Activated CD8-positive, alpha-beta T cell treated with anti-CD3 and anti-CD28 coated beads for 36 hours (primary cell): Measurements from ENCODE around the gene JAG1. TPM values are rescaled to one million over a fixed set of nuclear protein-coding genes. Genes with fewer than 3 reads are reported as not detected.

Source experiments
- ATAC-seq: fragments of 200-7000 bp; cut with Tn5 transposase; one replicate; pipeline ENCODE4 v1.10.0; 2021; ENCODE audit warnings: mild to moderate bottlenecking, moderate library complexity
- CTCF ChIA-PET: fragments of 350-600 bp; sonication (Branson Sonifier 250); formaldehyde crosslinking; loops from one replicate; lab custom pipeline; 2021; ENCODE audit warnings: antibody characterized with exemption; lab: Charles Lee
- POLR2A ChIA-PET: fragments of 350-600 bp; sonication (Branson Sonifier 250); formaldehyde crosslinking; loops from one replicate; lab custom pipeline; 2021; ENCODE audit warnings: antibody characterized with exemption; lab: Charles Lee
- DNase-seq: peaks from one replicate; pipeline ENCODE4 v3.0.0-alpha.2; 2020
- H3K27ac Mint-ChIP-seq: one replicate; pipeline ENCODE4 v1.8.0; 2021; ENCODE audit warnings: mild to moderate bottlenecking, mixed read lengths
- H3K27me3 Mint-ChIP-seq: one replicate; pipeline ENCODE4 v1.8.0; 2021; ENCODE audit warnings: mixed read lengths
- H3K36me3 Mint-ChIP-seq: one replicate; pipeline ENCODE4 v1.8.0; 2021; ENCODE audit warnings: low read depth, mixed read lengths
- H3K4me1 Mint-ChIP-seq: one replicate; pipeline ENCODE4 v1.8.0; 2021; ENCODE audit warnings: low read depth, mixed read lengths
- H3K4me3 Mint-ChIP-seq: one replicate; pipeline ENCODE4 v1.8.0; 2021; ENCODE audit warnings: mild to moderate bottlenecking, moderate library complexity, mixed read lengths
- H3K9me3 Mint-ChIP-seq: one replicate; pipeline ENCODE4 v1.8.0; 2021; ENCODE audit warnings: mixed read lengths
- CTCF ChIP-seq: fragments of 200-600 bp; IDR thresholded peaks from one replicate; pipeline ENCODE4 v1.8.0; 2022; ENCODE audit warnings: antibody characterized with exemption, mild to moderate bottlenecking
- intact Hi-C: fragments of 100-400 bp; cut with micrococcal nuclease; formaldehyde crosslinking; loops from one replicate; pipeline ENCODE4 v1.10.0; 2022
- total RNA-seq, 2 experiments: library from RNA; stranded (reverse); gene quantifications; one replicate each; pipeline ENCODE4 v1.2.3, GENCODE V29; 2021

Gene JAG1
- total RNA-seq, 2 experiments from 2014 or later, result 0.41 to 0.58 TPM

- no peak overlapping the region for H3K4me3 Mint-ChIP-seq
- ATAC-seq, result no peak
- ChIA-PET POLR2A (no interaction called here), CTCF (interaction anchor here (1.2 kb wide), 1 partner anchor 18 kb away, joined by 3 read pairs; the partner anchor contains the start of gene JAG1)
- DNase-seq, result no peak
- no peaks in the 10 kb centered on the region for H3K9me3 Mint-ChIP-seq
- no peak for TF ChIP-seq CTCF
- H3K27me3 Mint-ChIP-seq, result peaks cover 17% of the 10 kb centered on the region
- no peaks in the 10 kb centered on the region for H3K36me3 Mint-ChIP-seq
- H3K27ac Mint-ChIP-seq, result no peak overlapping the region
- intact Hi-C loops, result no loop called here
- no peaks in the 10 kb centered on the region for H3K4me1 Mint-ChIP-seq
Observed at GRCh38 chr20:10655720-10656669, 17.8 kb downstream of the JAG1 start.

GRCh38 chr20:10654630-10655029, 19.2 kb downstream of the JAG1 start:
- intact Hi-C loops, result no loop called here
- no peaks in the 10 kb centered on the region for H3K4me1 Mint-ChIP-seq
- DNase-seq (no peak), ATAC-seq (no peak)
- no peaks in the 10 kb centered on the region for H3K9me3 Mint-ChIP-seq
- H3K4me3 Mint-ChIP-seq, result no peak overlapping the region
- no peak for TF ChIP-seq CTCF
- H3K27ac Mint-ChIP-seq, result no peak overlapping the region
- H3K36me3 Mint-ChIP-seq, result no peaks in the 10 kb centered on the region
- POLR2A ChIA-PET, result no interaction called here
- CTCF ChIA-PET, result no interaction called here
- peaks cover 15% of the 10 kb centered on the region for H3K27me3 Mint-ChIP-seq

- H3K27me3 Mint-ChIP-seq, result peaks cover 16% of the 10 kb centered on the region
- H3K27ac Mint-ChIP-seq, result no peak overlapping the region
Observed at GRCh38 chr20:10654250-10654610, 19.6 kb downstream of the JAG1 start.

GRCh38 chr20:10653599-10654249, 20.1 kb downstream of the JAG1 start:
- DNase-seq, result no peak
- Mint-ChIP-seq H3K36me3 (no peaks in the 10 kb centered on the region), H3K27me3 (peaks cover 16% of the 10 kb centered on the region), H3K4me3 (no peak overlapping the region), H3K9me3 (no peaks in the 10 kb centered on the region), H3K4me1 (no peaks in the 10 kb centered on the region), H3K27ac (no peak overlapping the region)
- no peak for TF ChIP-seq CTCF
- ChIA-PET CTCF (no interaction called here), POLR2A (no interaction called here)
- intact Hi-C loops, result no loop called here
- no peak for ATAC-seq

More at GRCh38 chr20:10654250-10654610, 19.6 kb downstream of the JAG1 start:
- Mint-ChIP-seq H3K4me3 (no peak overlapping the region), H3K36me3 (no peaks in the 10 kb centered on the region), H3K4me1 (no peaks in the 10 kb centered on the region), H3K9me3 (no peaks in the 10 kb centered on the region)
- intact Hi-C loops, result no loop called here
- ChIA-PET POLR2A (no interaction called here), CTCF (no interaction called here)
- DNase-seq (no peak), ATAC-seq (no peak)
- TF ChIP-seq CTCF, result no peak
